NCI-H510A treated with DMSO at 0.1 percent for 48 hours (cell line): ENCODE measurements around the gene CCDC122.

Source experiments
- DNase-seq: peaks from one replicate; lab custom pipeline; 2025; lab: John Stamatoyannopoulos, UW

Gene CCDC122

DNA sequence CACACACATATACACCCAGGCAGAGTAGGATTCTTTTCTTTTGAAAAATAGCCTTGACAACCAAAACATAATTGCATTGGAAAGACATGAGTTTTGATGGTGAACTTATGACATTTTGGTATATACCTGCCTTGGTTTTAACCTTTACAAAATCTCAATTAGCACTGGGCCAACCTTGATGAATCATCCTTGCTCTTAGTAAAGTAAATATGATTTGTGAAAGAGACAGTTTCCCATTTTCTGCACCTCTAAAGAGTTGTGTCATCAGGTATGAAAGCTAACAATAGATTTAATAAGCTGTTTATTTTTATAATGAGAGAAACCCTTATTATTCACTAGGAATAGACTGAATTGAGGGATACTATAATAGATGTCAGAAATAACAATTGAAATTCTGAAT lies 77.0 kb downstream of the CCDC122 start:
- DNase-seq: no peak

DNA sequence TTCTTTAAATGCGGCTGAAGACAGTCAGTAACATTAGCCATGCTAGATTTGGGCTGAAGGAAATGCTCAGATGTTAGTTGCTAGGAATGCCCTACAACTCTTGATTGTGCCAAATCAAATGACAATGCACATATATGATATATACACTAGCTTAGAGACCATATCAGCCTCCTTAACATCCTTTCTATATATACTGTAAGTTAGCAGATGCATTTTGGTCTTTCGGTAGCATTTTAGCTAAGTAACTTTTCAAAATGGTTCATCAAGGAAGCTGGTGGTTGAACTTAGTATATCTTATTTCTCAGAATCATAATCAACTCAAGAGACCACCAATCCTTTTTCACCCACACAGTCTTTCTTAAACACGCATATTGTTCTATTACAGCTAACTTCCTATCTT lies 78.7 kb downstream of the CCDC122 start:
- no peak for DNase-seq

DNA sequence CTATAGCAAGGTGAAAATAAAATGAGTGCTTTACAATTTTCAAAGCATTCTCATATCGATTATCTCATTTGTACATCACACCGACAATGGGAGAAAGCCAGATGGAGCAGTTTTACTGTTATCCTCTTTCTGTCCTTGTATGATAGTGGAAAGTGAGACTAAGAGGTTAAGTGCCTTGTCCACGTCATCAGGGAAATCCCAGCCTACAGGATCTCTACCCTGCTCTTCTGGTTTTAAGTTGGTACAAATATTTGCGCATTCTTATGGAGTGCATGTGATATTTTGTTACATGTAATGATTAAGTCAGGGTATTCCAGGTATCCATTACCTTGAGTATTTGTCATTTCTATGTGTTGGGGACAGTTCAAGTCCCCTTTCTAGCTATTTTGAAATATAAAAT lies 80.3 kb downstream of the CCDC122 start:
- no peak for DNase-seq

DNA sequence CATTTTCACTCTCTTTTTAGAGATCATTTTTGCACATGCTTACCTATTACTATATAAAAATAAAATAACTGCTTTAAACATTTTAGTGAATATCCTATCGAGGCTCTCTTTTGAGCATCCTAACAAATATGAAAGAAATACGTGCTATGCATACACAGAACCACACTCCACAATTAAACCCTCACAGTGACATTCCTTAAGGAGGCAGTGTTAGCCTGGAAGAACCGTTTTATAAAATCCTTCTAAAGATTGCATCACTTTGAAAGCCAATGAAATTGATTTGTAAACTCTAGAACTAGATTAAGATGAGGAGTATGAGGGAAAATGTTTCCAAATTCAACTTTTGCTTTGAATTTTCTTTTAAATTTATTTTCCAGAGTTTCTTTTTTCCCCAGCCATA lies 81.7 kb downstream of the CCDC122 start:
- DNase-seq: no peak

DNA sequence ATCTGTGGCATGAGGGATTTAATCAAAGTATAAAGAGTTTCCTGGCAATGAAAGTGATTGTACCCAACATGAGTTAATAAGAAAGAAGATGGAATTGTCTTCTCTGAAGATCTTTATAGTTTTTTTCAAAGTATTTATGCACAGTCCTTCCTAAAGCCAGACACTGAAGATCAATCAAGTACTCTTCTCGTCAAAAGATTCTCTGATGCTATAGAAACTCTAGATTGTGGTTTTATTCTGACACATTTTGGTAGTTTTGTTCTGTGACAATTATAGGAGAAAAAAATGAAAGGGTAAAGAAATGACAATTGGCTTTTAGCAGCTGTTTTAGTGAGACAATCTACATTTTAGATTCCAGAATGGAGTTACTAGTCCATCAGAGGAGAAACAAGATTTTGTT lies 82.4 kb downstream of the CCDC122 start:
- no peak for DNase-seq

DNA sequence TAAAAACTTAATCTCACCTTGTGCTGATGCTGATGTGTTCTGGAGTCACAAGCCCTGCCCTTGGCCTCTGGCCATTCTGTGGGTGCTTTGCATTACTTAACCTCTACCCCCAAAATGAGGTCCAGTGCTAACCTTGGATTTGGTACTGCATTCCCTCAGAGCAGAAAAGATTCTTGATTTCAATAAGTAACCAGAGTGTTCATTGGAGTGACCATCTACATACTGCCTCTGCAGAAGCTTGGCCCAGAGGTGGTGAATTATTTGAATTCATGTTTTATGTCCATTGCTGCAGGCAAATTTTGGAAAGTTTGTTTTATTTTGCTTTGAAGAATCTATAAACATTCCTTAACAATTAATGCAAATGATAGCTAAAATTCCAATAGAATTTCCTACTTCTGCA lies 85.1 kb downstream of the CCDC122 start:
- DNase-seq: no peak

DNA sequence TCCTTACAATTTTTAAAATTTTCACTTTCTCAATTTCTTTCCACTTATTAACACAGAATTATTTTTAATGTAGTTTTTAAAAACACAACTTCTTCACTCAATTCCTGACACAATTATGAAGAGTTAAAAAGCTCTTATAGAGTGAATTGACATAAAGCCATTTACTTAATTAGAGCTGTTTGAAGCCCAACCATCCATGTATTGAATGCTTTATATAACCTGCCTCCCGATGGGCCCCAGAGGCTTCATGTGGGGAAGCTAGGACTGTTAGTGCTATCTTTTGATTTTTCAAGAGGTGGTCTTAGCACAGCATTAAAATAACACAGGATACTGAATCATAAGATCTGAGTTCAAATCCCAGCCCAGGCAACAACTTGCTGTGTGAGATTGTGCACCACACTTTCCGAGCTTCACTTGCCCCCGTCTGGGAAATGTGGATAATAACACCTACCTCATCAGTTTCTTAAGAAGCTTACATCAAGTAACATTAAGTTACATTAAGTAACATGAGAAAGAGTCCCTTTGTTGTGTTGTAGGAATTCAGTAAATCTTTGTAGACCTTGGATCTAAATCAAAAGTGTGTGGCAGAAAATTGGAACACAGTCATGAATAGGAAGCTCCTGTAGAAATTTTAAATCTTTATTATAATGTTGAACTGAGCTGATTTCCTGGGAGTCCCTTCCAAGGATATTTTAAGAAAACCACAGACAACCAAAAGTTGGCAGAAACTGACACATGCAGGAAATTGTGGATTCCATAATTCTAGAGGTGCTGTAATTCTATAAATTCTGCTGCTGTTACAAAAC lies 87.3 kb downstream of the CCDC122 start:
- no peak for DNase-seq

DNA sequence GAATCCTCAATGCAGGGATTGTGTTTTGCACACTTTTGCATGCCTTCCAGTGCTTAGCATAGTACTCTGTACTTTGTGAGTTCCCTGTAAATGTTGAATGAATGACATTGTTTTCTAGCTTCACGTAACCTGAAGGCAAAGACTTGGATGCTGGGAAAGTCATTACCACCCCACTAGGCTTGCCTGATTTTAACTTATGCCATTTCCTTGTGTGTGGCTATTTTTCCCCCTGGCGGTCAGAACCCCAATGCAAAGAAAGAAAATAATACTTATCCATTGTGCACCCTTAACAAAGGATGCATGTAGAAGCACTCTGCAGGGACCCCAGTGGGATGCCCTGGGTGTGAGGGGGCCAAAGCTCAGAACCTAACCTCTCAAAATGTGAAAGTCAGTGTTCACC lies 91.5 kb downstream of the CCDC122 start:
- no peak for DNase-seq

DNA sequence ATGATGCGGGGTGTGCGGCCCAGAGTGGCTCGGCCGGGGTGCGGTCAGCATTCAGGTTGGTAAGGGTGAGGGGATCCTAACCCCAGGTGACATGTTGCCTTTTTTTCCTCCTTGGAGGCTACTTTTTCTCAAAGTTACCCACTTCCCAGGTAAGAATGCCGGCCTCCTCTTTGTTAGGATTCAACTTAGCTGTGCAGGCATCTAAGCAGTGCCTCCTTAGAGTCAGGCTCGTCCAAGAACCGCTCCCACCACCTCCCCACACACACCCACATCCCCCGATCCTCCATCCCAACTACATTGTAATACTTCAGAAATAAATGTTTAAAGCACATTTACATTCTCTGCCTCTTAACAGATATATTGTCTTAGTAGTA lies 92.0 kb downstream of the CCDC122 start:
- no peak for DNase-seq

DNA sequence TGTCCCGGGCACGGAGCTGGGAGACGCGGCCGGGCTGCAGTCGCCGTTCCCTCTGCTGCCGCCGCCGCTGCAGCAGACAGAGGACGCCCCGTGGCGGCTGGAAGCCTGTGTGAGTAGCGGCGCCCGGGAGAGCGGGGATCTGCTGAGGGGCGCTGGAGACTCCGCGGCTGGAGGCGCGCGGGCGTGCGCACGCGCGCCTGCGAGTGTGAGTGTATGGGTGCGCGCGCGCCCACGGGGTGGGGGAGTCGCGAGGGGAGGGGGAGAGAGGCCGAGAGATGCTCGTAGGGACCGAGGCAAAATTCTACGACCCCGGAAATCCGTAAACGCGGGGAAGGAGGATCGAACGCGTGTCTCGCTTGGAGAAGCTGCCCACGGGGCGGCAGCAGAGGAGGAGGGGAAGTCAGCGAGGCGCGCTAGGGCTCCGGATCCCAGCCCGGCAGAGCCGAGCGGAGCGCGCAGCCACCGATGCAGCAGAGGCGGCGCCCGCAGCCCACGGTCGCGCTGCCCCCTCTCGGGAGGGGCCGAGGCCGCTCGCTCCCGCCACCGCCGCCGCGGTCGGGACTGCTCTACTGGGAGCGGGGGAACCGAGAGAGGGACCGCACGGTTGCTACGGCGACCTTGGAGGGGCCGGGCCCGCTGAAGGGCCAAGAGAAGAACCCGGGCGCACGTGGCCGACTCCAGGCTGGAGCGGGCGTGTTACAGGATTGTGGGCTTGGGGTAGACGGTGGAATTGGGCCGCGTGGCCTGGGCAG lies 92.6 kb downstream of the CCDC122 start, which contains the start of gene ENOX1:
ENOX1 (minus strand) TSS at position 207 of the 752 bp plus-strand sequence.
- no peak for DNase-seq

DNA sequence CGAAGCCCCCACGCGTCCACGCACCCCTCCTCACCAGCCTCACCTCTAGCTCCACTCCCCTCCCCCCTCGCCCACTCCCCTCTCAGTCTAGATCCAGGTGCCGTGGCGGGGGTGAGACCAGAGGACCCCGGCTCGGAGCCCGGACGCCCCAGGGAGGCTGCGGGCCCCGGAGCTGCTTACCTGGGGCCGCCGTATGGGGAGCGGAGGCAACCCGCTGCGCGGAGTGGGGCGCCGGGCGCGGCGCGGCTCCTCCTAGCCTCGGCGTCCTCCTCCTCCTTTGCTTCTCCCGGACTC lies 93.1 kb downstream of the CCDC122 start:
- DNase-seq: no peak
